Measurements from ENCODE around the gene CCDC148.

The CCDC148 gene

DNA sequence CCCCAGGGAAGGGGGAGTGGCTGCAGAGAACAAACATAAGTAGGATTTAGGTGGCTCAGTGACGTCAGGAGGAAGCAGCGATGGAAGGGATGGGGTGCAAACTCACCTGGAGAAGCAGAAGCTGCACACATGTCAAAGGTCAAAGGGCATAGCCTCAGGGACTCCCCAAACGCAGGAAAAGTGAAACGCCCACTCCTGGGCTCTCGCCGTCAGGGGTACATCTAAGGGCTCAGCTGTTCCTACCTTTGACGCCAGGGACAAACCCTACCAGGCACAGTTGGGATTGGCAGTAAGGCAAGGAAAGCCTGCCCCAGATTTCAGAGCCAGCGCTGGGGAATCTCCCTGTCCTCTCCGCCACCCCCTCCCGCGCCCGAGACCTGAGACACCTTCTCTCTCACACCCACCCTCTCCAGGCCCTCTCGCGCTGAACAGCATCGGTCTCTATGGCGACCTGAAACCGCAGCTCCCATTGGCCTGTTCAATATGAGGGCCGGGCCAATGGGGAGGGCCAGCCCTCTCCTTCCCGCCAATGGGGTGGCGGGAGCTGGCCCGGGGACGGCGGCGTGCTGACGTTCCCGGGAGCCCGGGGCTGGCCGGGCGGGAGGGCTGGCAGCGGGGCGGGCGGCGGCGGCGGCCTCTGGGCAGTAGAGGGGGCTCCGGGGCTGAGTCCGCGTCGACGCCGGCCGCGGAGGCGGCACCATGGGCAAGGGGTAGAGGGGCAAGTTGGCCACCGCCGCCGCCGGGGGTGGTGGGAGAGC, at the start of gene CCDC148, which contains the start of gene PKP4:
Gene CCDC148 (minus strand): TSS at position 445 of the 758 bp plus-strand sequence. CDS start 314 bp downstream, at position 131.
Gene PKP4 (plus strand): TSS at position 644 of the 758 bp plus-strand sequence. CDS start 76,233 bp downstream, outside the sequence.
- peak; percentile 96 for DNase-seq (ENCODE audit: low read depth, low spot score)

DNA sequence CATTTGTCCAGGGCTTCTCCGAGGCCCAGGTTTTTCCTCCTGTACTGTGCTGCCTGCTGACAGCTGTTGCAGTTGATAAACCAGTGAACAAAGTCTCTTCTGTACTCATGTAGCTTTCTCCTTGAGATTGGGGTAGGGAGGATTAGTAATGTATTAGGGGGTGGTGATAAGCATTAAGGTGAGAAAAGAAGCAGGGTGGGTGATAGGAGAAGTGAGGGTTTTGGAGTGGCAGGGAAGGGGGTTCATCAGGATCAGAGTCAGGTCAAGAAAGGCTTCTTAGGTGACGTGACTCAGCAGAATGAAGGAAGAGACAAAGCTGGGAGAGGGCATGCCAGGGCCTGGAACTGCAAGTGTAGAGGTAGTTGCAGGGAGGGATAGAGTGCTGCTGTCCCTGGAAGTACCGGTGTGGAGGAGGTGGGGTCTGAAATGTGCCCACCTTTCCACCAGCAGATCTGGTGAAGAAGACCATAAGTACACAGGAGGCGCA, 48.9 kb upstream of the CCDC148 start:
- no peak for DNase-seq (ENCODE audit: low read depth, low spot score)

DNA sequence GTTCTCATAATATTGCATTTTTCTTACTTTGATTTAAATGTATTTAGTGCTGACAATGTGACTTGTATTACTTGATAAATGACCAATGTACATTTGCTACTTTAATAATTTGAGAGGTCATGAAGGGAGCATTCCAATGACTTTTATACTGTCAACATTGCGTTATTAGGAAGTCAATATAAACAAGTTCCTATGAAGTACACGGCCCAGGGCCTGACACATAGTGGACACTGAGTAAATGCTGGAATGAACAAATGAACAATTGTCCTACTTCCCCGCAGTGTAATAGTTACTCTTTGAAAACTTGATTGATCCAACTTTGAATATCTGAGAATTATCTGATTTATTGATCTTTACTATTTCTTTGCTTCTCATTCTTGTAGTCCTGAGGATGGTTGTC, 47.5 kb upstream of the CCDC148 start:
- no peak for DNase-seq (ENCODE audit: low read depth, low spot score)

DNA sequence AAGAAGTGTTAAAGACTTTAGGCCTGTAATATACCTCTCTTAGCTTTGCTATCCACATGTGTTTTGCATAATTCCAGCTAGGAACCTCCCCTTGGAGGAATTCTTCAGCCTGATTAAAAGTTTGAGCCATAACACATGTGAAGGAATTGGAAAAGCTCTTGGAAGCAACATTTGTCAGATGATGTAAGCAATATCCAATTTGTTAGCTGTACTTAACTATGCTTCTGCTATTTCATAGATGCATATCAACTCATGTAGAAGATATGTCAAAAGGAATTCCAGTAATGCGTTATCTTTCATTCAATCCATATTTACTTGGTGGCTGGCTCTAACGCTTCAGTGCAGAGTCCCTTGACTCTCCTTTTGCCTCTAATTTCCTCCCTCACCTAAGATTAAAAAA, 46.4 kb upstream of the CCDC148 start:
- no peak for DNase-seq (ENCODE audit: low read depth, low spot score)

DNA sequence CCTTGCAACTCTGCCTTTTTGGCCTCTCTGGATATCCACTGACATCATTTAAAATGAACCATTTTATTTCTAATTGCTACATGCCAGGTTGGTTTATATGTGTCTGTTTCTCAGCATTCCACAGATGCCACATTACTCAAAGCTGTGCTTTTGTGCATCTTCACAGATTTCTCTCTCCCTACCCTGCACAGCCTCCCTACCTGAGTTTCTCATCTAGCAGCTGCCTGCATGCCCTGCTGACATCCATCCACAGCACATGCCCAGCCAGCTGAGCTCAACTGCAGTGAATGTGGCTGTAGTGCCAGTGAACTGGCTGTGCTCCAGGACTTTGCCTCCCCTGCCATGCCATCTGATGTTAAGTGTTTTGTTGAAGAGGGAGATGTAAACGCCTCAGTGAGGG, 44.7 kb upstream of the CCDC148 start:
- no peak for DNase-seq (ENCODE audit: low read depth, low spot score)

DNA sequence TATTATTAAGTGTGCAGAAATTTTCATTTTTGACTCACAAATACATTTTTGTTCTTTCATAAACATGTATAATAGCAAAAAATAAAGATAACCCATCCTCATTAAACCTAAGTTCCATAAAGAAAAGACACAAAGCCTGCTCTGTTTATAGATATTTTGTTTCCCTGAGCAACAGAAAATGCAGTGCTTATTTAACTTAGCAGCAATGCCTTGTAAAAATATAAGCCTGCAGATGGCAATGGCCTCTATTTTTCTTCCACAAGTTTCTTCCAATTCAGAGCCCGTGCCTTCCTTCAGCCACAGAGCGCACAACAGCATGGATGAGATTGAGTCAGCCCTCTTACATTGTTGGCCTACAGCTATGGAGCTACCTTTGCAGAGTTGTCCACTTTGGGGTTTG, 43.8 kb upstream of the CCDC148 start:
- DNase-seq (ENCODE audit: low read depth, low spot score) = no peak

DNA sequence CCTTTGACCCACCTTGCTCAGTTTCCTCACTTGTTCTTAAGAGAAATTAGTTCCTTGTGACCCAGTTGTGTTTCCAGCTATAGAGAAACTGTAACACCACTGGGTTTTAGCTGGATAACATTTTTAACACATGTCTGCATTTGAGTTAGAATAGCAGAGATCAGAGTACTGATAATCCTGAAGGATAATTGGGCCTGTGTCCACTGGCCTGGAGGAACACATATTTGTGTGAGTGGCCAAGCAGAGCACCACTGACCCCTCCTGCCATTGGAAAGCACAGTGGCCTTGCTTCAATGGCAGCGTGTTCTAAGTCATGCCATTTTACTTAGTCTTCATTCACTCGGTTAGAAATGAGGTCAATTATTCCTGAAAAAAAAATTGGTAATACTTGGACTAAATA, 42.8 kb upstream of the CCDC148 start:
- no peak for DNase-seq (ENCODE audit: low read depth, low spot score)

DNA sequence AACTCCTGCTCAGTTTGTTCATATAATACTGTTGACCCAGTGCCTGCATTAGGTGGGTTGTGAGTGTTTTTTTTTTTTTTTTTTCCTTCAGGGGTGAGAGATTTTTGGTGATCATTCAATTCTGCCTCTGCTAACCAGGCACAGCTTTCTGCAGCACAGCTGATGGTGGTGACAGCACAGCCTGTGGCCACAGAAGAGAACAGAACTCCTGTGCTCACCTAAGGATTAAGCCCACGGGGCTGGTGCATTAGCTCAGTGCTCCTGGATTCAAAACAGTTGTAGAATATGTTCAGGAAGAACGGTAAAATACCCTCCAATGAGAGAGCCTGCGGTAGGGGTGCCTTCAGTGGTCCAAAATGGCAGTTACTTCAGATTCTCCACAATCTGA, 42.2 kb upstream of the CCDC148 start:
- no peak for DNase-seq (ENCODE audit: low read depth, low spot score)

DNA sequence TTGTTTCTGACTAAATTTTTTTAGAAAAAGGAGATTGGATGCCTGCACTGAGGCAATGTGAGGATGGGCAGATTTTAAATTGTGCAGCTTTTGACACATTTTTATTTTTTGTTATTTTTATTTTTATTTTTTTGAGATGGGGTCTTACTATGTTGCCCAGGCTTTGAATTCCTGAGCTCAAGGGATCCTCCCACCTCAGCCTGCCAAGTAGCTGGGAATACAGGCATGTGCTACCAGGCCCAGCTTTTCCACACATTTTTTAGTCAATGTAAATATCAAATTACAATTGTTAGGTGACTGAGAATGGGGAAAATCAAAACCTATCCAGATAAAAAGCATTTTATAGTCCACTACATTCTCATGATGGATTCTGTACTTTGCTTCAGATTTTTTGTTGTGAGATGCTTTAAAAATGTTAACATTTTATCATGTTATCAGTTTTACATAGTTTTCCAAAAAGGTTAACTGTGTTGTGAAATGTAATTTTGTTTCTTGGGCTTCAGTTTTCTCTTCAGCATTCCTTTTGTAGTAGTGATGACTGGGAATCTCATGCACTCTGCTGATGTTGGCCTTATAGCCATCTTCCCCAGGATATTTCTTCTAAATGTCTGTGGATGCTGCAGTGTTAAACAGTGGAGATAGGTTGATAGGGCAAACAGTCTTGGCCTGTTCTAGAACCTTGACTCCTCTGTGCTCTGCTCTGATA, 41.6 kb upstream of the CCDC148 start:
- DNase-seq (ENCODE audit: low read depth, low spot score) = no peak

DNA sequence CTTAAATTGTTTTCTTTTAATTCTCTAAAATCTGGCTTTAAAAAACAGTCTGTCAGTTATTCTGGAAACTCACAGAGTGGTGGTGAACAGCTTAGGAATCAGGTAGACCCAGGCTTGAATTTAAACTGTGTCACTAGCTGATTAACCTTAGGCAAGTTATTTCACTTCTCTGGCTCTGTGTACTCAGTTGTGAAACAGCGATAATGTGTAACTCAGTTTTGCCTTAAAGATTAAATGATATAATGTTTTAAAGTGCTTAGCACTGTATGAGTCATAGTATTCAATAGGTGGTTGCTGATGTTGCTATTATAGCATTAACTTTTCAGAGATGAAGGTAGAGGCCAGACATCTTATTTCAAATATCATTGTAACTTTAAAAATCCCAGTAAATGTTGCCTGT, 40.9 kb upstream of the CCDC148 start:
- DNase-seq (ENCODE audit: low read depth, low spot score) = no peak

DNA sequence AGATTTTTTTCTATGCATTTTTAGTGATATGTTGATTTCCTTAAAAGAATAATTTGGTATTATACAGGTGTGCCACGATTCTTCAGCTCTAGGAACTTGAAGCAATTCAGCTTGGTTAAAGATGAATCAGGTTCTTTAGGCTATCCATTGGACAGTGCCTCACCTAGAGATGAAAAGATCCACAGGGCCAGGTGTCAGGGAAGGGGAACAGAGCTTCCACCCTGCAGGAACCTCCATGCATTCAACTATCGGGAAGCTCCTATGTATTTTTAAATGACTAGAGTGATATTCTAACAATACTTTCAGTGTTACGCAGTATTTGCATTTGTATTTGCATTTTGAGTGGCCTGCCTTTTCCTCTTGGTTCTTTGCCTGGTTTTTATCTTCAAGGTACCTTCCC, 40.4 kb upstream of the CCDC148 start:
- DNase-seq (ENCODE audit: low read depth, low spot score) = no peak

DNA sequence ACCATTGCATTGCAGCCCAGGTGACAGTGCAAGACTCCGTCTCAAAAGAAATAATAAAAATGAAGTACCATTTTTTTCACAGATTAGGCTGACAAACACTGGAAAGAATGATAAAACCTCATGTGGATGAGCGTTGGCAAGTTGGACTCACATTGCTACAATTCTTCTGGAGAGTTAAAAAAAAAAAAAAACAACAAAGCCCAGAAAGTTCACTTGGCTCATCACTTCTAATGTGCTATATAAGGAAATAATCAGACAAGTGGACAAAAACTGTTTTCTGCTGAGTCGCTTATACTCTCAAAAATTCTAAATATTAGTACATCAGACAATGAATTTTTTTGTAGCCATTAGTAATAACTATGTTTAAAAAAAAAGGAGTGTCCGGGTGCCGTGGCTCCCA, 38.6 kb upstream of the CCDC148 start:
- DNase-seq (ENCODE audit: low read depth, low spot score) = no peak

DNA sequence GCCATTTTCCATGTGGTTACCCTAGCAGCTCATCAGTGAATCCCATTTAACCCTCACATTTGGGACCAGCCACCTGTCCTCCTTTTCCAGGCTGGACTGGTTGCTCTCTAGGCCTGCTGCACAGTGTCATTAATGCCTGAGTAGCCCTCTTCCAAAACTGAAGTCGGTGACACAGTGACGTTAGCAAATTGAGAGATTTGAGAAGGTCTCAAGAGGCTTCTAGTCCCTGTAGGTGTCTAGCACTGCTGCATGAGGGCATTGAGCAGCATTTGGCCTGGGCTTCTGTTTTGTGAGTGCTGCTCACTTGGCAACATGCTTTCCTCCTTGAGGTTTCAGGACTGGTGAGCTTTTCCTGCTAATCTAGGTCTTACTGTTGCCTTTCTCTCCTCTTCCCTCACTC, 36.9 kb upstream of the CCDC148 start:
- DNase-seq (ENCODE audit: low read depth, low spot score) = no peak

DNA sequence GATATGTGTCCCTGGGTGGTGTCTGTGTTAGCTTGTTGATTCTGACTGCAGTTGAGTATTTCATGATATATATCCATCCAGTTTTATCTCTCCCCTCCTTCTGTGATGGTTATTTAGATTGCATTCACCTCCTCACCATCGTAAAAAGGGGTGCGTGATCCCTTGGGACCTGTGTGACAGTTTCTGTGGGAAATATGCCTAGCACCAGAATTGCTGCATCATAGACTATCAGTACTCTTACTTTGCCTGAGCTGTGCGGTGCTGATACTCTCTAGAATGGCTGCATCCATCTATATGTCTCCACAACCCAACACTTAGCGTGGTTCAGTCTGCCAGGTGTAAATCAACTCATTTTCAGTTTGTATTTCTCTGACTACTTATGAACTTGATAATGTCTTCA, 34.5 kb upstream of the CCDC148 start:
- no peak for DNase-seq (ENCODE audit: low read depth, low spot score)

DNA sequence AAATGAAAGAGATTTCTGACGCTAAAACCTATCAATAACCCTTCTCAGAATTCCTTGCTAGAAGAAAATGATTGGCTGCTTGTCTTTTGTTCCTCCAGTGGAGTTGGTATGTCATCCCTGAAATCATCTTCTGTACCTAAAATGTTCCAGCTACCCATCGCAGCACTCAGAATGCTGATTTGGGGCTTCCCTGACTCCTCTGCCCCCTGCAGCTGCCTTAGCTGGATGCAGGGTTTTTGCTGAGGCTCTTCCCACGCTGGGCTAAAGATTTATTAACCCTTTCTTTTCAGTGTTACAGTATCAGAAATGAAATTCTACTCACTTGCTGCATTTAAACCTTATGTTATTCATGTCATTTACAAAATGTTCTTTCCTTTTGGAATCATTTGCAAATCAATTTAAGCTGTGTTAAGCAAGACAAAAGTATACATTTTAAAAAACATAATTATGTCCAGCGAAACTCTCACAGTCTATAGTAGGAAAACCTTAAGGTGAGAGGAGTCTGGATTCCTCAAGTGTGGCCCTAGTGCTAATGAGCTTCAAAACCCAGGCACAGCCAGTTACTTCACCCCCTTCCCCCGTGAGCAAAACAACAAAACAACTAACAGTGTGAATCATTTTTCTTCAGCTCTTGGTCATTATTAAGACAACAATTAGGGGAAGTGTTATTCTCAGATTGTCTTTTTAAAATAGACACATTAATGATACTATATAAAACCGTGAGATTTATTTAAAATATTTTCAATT, 33.0 kb upstream of the CCDC148 start:
- no peak for DNase-seq (ENCODE audit: low read depth, low spot score)

DNA sequence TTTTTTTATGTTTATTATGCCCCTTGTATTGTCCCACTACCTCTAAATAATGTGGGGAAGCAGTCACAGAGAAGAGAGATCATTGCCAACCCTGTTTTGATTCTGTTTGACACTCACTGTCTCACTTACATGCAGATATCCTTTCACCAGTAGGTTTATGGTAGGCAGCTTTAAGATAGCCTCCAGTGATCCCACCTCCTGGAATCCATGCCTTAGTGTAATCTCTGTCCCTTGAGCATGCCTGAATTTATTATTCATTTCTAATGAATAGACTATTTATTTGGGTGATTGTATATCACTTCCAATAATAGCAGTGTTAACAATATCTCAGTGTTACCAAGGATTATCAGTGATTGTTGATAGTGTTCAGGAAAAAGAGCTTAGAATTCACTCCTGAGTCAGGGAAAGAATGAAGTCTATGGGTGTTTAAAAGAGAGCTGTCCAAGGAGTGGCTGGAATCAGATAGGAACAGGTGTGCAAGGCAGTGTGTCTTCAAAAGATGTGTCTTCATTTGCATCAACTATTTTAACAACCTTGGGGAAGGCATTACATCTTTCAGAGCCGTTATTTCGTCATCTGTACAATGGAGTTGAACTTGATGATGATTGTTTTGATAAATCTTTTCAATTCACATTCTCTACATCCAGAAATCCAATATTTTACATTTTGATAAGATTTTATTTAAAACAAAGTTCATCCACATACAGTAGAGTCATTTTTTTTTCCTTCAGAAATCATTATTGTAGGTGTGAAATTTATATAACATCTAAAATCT, 32.1 kb upstream of the CCDC148 start:
- DNase-seq (ENCODE audit: low read depth, low spot score) = no peak

DNA sequence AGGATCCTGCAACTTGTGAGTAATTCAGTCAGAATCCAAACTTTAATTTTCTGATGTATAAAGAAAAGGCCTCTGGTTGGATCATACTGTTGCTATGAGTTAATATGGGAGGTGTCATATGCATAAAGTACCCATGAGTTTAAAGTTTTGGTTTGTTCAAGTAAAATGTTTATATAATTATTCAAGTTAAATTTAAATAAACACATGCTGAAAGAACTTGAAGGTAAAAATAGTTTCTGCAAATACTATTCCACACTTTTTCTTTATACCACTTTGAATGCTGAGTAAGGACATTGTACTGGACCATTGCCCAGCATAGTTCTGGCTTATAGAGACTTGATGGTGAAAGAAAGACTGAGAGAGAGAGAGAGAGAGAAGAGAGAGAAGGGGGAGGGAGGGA, 30.9 kb upstream of the CCDC148 start:
- no peak for DNase-seq (ENCODE audit: low read depth, low spot score)

DNA sequence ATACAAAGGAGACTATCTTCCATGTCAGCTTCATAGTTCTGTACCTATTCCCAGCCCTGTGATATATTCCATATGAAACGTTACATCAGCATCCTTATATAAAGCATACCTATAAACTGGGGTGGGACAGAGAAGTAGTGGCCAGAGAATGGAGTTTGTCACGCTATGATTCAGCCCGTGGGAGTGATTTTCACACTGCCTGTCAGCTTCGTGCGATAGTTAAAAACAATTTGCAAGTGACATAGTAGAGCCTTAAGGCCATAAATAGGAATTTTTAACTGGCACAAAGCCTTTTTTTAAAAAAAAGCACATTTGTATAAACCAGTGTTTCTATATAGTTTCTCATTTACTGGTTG, 30.4 kb upstream of the CCDC148 start:
- DNase-seq (ENCODE audit: low read depth, low spot score) = no peak

DNA sequence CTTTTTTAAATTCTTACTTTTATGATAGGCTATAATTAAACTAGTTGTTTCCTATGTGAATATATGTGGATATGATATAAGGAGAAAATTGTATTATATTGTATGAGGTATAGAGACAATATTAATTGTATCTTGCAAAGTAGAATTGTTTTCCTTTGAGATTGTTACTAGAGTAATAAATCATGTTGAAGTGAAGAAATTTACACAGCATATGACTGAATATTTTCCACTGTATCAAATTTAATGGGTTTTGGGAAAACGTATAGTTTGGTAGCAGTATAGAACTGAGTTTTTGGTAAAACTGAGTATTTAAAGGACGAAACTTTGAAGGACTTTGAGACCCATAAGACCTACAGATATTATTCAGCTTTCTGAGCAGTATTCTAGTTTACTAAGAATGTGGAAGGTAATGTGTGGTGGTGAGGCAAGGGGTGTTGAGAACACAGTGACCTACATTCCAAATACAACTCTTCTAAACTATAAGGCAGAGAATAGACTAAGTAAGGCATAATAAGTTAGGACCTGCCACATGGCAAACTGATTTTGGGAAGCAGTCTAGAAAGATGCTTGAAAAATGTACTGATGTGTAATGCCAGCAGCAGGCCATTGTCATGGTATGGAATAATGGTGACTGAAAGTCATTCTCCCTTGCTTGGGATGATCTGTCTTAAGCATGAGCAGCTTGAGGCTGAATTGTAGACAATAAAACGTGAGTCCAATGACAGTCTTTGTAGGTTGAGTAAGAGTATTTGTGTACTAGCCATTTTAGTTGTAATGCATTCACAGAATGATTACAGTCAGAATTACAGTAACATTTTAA, 29.8 kb upstream of the CCDC148 start:
- no peak for DNase-seq (ENCODE audit: low read depth, low spot score)

DNA sequence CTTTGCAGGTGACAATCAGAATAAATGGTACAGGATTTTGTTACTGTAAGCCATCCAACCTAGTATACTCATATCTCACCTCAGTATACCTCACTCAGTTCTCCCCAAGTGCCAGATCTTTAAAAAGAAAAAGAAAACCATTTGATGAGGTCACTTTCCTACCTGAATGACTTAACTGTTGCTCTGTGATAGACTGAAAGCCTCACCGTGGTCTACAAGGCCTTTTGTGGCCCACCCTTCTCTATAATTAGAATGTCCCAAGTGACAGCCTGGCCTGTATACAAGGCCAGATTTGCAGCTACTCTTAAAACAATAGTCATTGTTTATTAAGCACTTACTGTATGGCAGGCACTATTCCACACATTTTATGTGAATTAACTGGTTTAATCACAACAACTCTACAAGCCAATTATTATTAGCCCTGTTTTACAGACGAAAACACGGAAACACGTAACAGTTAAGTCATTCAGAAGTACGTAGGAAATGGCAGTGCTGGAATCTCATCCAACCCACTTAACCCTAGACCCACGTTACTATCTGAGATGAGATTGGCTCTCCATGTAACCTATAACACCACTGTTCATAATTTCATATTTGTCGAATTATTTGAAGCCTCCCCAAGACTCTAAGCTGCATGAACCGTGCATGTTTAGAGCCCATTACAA, 28.5 kb upstream of the CCDC148 start:
- no peak for DNase-seq (ENCODE audit: low read depth, low spot score)

Measured in ELF-1 (cell line).